GM18909 (cell line): ENCODE data around the gene BPIFB2.
"Not testable (repeated sequence)": the region's sequence is repeated elsewhere in the genome, so short reads cannot be mapped to it uniquely, and the experiment has no call there.

Source experiments
- ATAC-seq: cut with Tn5 transposase; IDR thresholded peaks from one replicate; pipeline ENCODE4 v1.9.1; 2021; ENCODE audit warnings: mild to moderate bottlenecking; ENCODE audit not compliant: unreplicated experiment, poor library complexity

The BPIFB2 gene

GRCh38 chr20:33030569-33030968 is 23.1 kb downstream of the BPIFB2 start:
- no peak for ATAC-seq

GRCh38 chr20:33031531-33031930 is 24.0 kb downstream of the BPIFB2 start, which contains the start of gene BPIFB6:
TSS of gene BPIFB6 (plus strand) at chr20:33031648. CDS start at chr20:33031648, 0 bp downstream.
- no peak for ATAC-seq

GRCh38 chr20:33032555-33032954 is 25.1 kb downstream of the BPIFB2 start:
- no peak for ATAC-seq

GRCh38 chr20:33033381-33033780 is 25.9 kb downstream of the BPIFB2 start:
- no peak for ATAC-seq

GRCh38 chr20:33034115-33034514 is 26.6 kb downstream of the BPIFB2 start:
- ATAC-seq, result no peak

GRCh38 chr20:33034901-33035492 is 27.5 kb downstream of the BPIFB2 start:
- no peak for ATAC-seq

- no peak for ATAC-seq
Measured at GRCh38 chr20:33037456-33037855, 30.0 kb downstream of the BPIFB2 start.

- ATAC-seq, result no peak
Measured at GRCh38 chr20:33038243-33038642, 30.7 kb downstream of the BPIFB2 start.

- no peak for ATAC-seq
Measured at GRCh38 chr20:33042430-33042829, 34.9 kb downstream of the BPIFB2 start.

- no peak for ATAC-seq
Measured at GRCh38 chr20:33042983-33043730, 35.7 kb downstream of the BPIFB2 start.

GRCh38 chr20:33043731-33044181 is 36.3 kb downstream of the BPIFB2 start:
- ATAC-seq, result no peak

GRCh38 chr20:33045129-33045721 is 37.7 kb downstream of the BPIFB2 start:
- not testable (repeated sequence) for ATAC-seq

GRCh38 chr20:33046412-33046811 is 38.9 kb downstream of the BPIFB2 start:
- no peak for ATAC-seq

- no peak for ATAC-seq
Measured at GRCh38 chr20:33051333-33051732, 43.8 kb downstream of the BPIFB2 start.

GRCh38 chr20:33053291-33054106 is 46.0 kb downstream of the BPIFB2 start, which contains the start of gene BPIFB3:
TSS of gene BPIFB3 (plus strand) at chr20:33053903. CDS start at chr20:33055436, 1,533 bp downstream.
- no peak for ATAC-seq

GRCh38 chr20:33054381-33054780 is 46.9 kb downstream of the BPIFB2 start:
- no peak for ATAC-seq

GRCh38 chr20:33054791-33055190 is 47.3 kb downstream of the BPIFB2 start:
- no peak for ATAC-seq

- ATAC-seq, result no peak
Measured at GRCh38 chr20:33059136-33059535, 51.6 kb downstream of the BPIFB2 start.

- no peak for ATAC-seq
Measured at GRCh38 chr20:33059741-33060390, 52.4 kb downstream of the BPIFB2 start.

- no peak for ATAC-seq
Measured at GRCh38 chr20:33061658-33062028, 54.1 kb downstream of the BPIFB2 start.
